K562 (cell line): ENCODE data around the gene CLDN14.

ENCODE experiments used
- CTCF ChIP-seq, 3 experiments: IDR thresholded peaks in 2 of 3; conservative IDR thresholded peaks in 1 of 3; 2 replicates each; pipeline ENCODE4 v1.5.1; 2011 to 2012; ENCODE audit warnings: low read length in 3 of 3, mild to moderate bottlenecking in 3 of 3, control low read depth in 2 of 3, improper control_type of control experiment in 1 of 3, inconsistent platforms in 1 of 3, low read depth in 1 of 3, mixed read lengths in 1 of 3, moderate library complexity in 1 of 3; ENCODE audit not compliant: insufficient read depth in 2 of 3
- FIP1L1 ChIP-seq: fragments of 200-400 bp; formaldehyde crosslinking; IDR thresholded peaks from 2 replicates; pipeline ENCODE4 v1.6.1; 2018; ENCODE audit warnings: mild to moderate bottlenecking, low read depth, low read length; ENCODE audit not compliant: poor library complexity, severe bottlenecking
- ZBTB17 ChIP-seq: fragments of 450-650 bp; formaldehyde crosslinking; IDR thresholded peaks from 2 replicates; pipeline ENCODE4 v1.4.0; 2020; ENCODE audit warnings: mild to moderate bottlenecking
- ZNF239 ChIP-seq: fragments of 250-450 bp; sonication (Bioruptor Pico); IDR thresholded peaks from 2 replicates; pipeline ENCODE4 v1.4.0; 2020; ENCODE audit warnings: mild to moderate bottlenecking

- no peak for TF ChIP-seq ZBTB17 (CRISPR knock-in tag)
- TF ChIP-seq FIP1L1 = no peak
- no peak for TF ChIP-seq ZNF239 (CRISPR knock-in tag)
- TF ChIP-seq CTCF (IDR thresholded peaks at IDR 0.05 in 2 of 3, conservative IDR thresholded peaks at IDR 0.05 in 1 of 3; ENCODE audit: insufficient read depth in 2 of 3, low read depth in 1 of 3, low read length in 3 of 3) = no peak
Observed at GRCh38 chr21:36460866-36461265, 19.1 kb downstream of the CLDN14 start.
